HEK293 (cell line): Measurements from ENCODE around the gene ADRA1B.

Experiments
- BCL11A ChIP-seq: fragments of 450-650 bp; formaldehyde crosslinking; IDR thresholded peaks from 2 replicates; pipeline ENCODE4 v1.5.1; 2016; ENCODE audit warnings: low read depth, missing biosample characterization, missing genetic modification characterization
- CTCF ChIP-seq: fragments of 450-650 bp; formaldehyde crosslinking; IDR thresholded peaks from 2 replicates; pipeline ENCODE4 v1.5.1; 2016; ENCODE audit warnings: missing biosample characterization, missing genetic modification characterization
- ELK4 ChIP-seq: IDR thresholded peaks from 2 replicates; pipeline ENCODE4 v1.6.1; 2011; ENCODE audit warnings: mild to moderate bottlenecking, low read depth, low read length, borderline replicate concordance
- IKZF3 ChIP-seq: fragments of 450-650 bp; IDR thresholded peaks from 2 replicates; pipeline ENCODE4 v1.5.0; 2018; ENCODE audit warnings: missing biosample characterization, mild to moderate bottlenecking, missing genetic modification characterization, moderate library complexity
- KLF16 ChIP-seq: fragments of 450-650 bp; formaldehyde crosslinking; IDR thresholded peaks from 2 replicates; pipeline ENCODE4 v1.5.1; 2017; ENCODE audit warnings: missing biosample characterization, missing genetic modification characterization
- KLF17 ChIP-seq: fragments of 450-650 bp; formaldehyde crosslinking; IDR thresholded peaks from 2 replicates; pipeline ENCODE4 v1.5.1; 2016; ENCODE audit warnings: missing biosample characterization, missing genetic modification characterization
- MEIS1 ChIP-seq: sonication (generic); formaldehyde crosslinking; IDR thresholded peaks from 2 replicates; pipeline ENCODE4 v1.8.1; 2022; ENCODE audit warnings: missing genetic modification reagents, mild to moderate bottlenecking, borderline replicate concordance
- OVOL3 ChIP-seq: fragments of 450-650 bp; formaldehyde crosslinking; IDR thresholded peaks from 2 replicates; pipeline ENCODE4 v1.5.1; 2016; ENCODE audit warnings: missing biosample characterization, missing genetic modification characterization
- SCRT1 ChIP-seq: fragments of 450-650 bp; formaldehyde crosslinking; IDR thresholded peaks from 2 replicates; pipeline ENCODE4 v1.5.1; 2016; ENCODE audit warnings: missing biosample characterization, missing genetic modification characterization, borderline replicate concordance
- TCF7L2 ChIP-seq: IDR thresholded peaks from 2 replicates; pipeline ENCODE4 v1.6.1; 2011; ENCODE audit warnings: low read depth, mild to moderate bottlenecking, inconsistent platforms, low read length, moderate library complexity, borderline replicate concordance
- ZBTB26 ChIP-seq: fragments of 450-650 bp; formaldehyde crosslinking; optimal IDR thresholded peaks from 2 replicates; pipeline ENCODE3; 2016; ENCODE audit warnings: missing biosample characterization, mild to moderate bottlenecking, missing genetic modification characterization
- ZBTB49 ChIP-seq: fragments of 450-650 bp; formaldehyde crosslinking; IDR thresholded peaks from 2 replicates; pipeline ENCODE4 v1.5.1; 2016; ENCODE audit warnings: missing biosample characterization, missing genetic modification characterization, low read depth
- ZEB2 ChIP-seq: fragments of 450-650 bp; formaldehyde crosslinking; IDR thresholded peaks from 2 replicates; pipeline ENCODE4 v1.5.1; 2016; ENCODE audit warnings: missing biosample characterization, missing genetic modification characterization
- ZNF157 ChIP-seq: fragments of 450-650 bp; formaldehyde crosslinking; IDR thresholded peaks from 2 replicates; pipeline ENCODE4 v1.5.1; 2016; ENCODE audit warnings: missing biosample characterization, missing genetic modification characterization
- ZNF175 ChIP-seq: fragments of 450-650 bp; formaldehyde crosslinking; IDR thresholded peaks from 2 replicates; pipeline ENCODE4 v1.5.1; 2016; ENCODE audit warnings: missing biosample characterization, missing genetic modification characterization
- ZNF184 ChIP-seq: fragments of 450-650 bp; IDR thresholded peaks from 2 replicates; pipeline ENCODE4 v1.5.1; 2018; ENCODE audit warnings: missing biosample characterization, mild to moderate bottlenecking, missing genetic modification characterization
- ZNF2 ChIP-seq: fragments of 450-650 bp; formaldehyde crosslinking; IDR thresholded peaks from 2 replicates; pipeline ENCODE4 v1.5.1; 2016; ENCODE audit warnings: missing biosample characterization, missing genetic modification characterization
- ZNF211 ChIP-seq: fragments of 450-650 bp; formaldehyde crosslinking; IDR thresholded peaks from 2 replicates; pipeline ENCODE4 v1.5.1; 2016; ENCODE audit warnings: low read depth, missing biosample characterization, missing genetic modification characterization
- ZNF266 ChIP-seq: fragments of 450-650 bp; formaldehyde crosslinking; IDR thresholded peaks from 2 replicates; pipeline ENCODE4 v1.5.1; 2016; ENCODE audit warnings: missing biosample characterization, missing genetic modification characterization, low read depth
- ZNF350 ChIP-seq: fragments of 450-650 bp; formaldehyde crosslinking; IDR thresholded peaks from 2 replicates; pipeline ENCODE4 v1.5.0; 2017; ENCODE audit warnings: missing biosample characterization, mild to moderate bottlenecking, missing genetic modification characterization
- ZNF473 ChIP-seq: fragments of 450-650 bp; formaldehyde crosslinking; IDR thresholded peaks from 2 replicates; pipeline ENCODE4 v1.5.1; 2017; ENCODE audit warnings: missing biosample characterization, missing genetic modification characterization
- ZNF521 ChIP-seq: fragments of 450-650 bp; formaldehyde crosslinking; IDR thresholded peaks from 2 replicates; pipeline ENCODE4 v1.5.1; 2017; ENCODE audit warnings: missing biosample characterization, mild to moderate bottlenecking, missing genetic modification characterization
- ZNF561 ChIP-seq: fragments of 450-650 bp; IDR thresholded peaks from 2 replicates; pipeline ENCODE4 v1.5.1; 2018; ENCODE audit warnings: missing biosample characterization, missing genetic modification characterization, borderline replicate concordance
- ZNF610 ChIP-seq: fragments of 450-650 bp; formaldehyde crosslinking; IDR thresholded peaks from 2 replicates; pipeline ENCODE4 v1.5.1; 2016; ENCODE audit warnings: missing biosample characterization, missing genetic modification characterization, borderline replicate concordance
- ZNF621 ChIP-seq: fragments of 450-650 bp; formaldehyde crosslinking; IDR thresholded peaks from 2 replicates; pipeline ENCODE4 v1.5.1; 2017; ENCODE audit warnings: missing biosample characterization, missing genetic modification characterization
- ZNF664 ChIP-seq: fragments of 450-650 bp; formaldehyde crosslinking; IDR thresholded peaks from 2 replicates; pipeline ENCODE4 v1.5.1; 2016; ENCODE audit warnings: missing biosample characterization, missing genetic modification characterization
- ZNF692 ChIP-seq: fragments of 450-650 bp; formaldehyde crosslinking; IDR thresholded peaks from 2 replicates; pipeline ENCODE4 v1.5.1; 2016; ENCODE audit warnings: missing biosample characterization, missing genetic modification characterization
- ZNF837 ChIP-seq: fragments of 450-650 bp; formaldehyde crosslinking; IDR thresholded peaks from 2 replicates; pipeline ENCODE4 v1.5.1; 2016; ENCODE audit warnings: missing biosample characterization, missing genetic modification characterization
- ZNF843 ChIP-seq: fragments of 450-650 bp; formaldehyde crosslinking; IDR thresholded peaks from 2 replicates; pipeline ENCODE4 v1.5.1; 2016; ENCODE audit warnings: missing biosample characterization, missing genetic modification characterization
- ZSCAN18 ChIP-seq: fragments of 450-650 bp; formaldehyde crosslinking; IDR thresholded peaks from 2 replicates; pipeline ENCODE4 v1.5.1; 2016; ENCODE audit warnings: missing biosample characterization, missing genetic modification characterization

The ADRA1B gene

GRCh38 chr5:159987031-159987674, 70.9 kb downstream of the ADRA1B start (continued):
- TF ChIP-seq ELK4 (no peak), ZNF561 (tag by site-specific recombination) (no peak), ZEB2 (tag by site-specific recombination) (peak; percentile 80), ZNF621 (no peak), SCRT1 (tag by site-specific recombination) (no peak), ZNF521 (tag by site-specific recombination) (no peak), ZBTB49 (tag by site-specific recombination) (no peak), ZNF610 (tag by site-specific recombination) (no peak), ZNF184 (no peak), ZNF211 (no peak), ZSCAN18 (tag by site-specific recombination) (no peak), ZBTB26 (tag by site-specific recombination) (peak; percentile 71), ZNF843 (tag by site-specific recombination) (no peak), KLF17 (tag by site-specific recombination) (no peak), ZNF837 (tag by site-specific recombination) (no peak), BCL11A (tag by site-specific recombination) (no peak), TCF7L2 (no peak), KLF16 (tag by site-specific recombination) (no peak), ZNF157 (no peak), ZNF350 (tag by site-specific recombination) (no peak), ZNF664 (tag by site-specific recombination) (no peak), ZNF2 (tag by site-specific recombination) (peak; percentile 72; the same call in 1 of the 2 replicates), OVOL3 (tag by site-specific recombination) (no peak), CTCF (tag by site-specific recombination) (peak; percentile 87), ZNF692 (tag by site-specific recombination) (peak; percentile 44; the same call in 1 of the 2 replicates), ZNF266 (tag by site-specific recombination) (no peak), IKZF3 (tag by site-specific recombination) (no peak), ZNF473 (tag by site-specific recombination) (no peak), MEIS1 (CRISPR knock-in tag) (no peak), ZNF175 (tag by site-specific recombination) (no peak)
